ENCODE data around the gene RPL13.

RPL13 gene

DNA sequence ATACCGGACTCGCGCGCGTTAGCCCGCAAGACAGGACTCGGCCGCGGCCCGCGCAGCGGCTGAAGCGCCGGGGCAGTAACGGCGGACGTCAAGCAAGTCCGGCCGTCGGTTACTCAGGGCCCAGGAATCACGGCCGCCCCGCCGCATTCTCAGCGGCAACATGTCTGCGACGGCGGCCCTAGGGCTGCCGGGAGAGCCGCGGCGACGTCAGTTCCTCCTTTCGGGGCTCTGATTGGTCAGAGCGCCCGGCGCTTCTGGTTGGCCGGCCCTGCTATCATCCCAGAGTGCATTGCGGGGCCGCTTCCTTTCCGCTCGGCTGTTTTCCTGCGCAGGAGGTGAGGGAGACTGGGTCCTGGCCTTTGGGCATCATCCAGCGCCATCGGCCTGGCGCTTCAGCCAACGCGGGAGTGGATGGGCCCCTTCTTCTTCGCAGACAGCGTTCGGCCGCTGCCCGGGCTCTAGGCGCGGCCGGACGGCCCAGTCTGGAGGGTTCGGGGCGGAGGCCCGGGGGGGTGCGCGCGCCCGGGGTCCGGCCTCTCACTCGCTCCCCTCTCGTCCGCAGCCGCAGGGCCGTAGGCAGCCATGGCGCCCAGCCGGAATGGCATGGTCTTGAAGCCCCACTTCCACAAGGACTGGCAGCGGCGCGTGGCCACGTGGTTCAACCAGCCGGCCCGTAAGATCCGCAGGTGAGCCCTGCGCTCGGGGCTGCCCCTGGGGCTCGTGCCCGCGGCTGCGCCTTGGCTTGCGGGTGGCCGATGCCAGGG, at the start of gene RPL13:
TSS of gene RPL13 (plus strand) at position 305 of the 764 bp plus-strand sequence. CDS start at position 583, 278 bp downstream.
- DNase-seq = peak; percentile 89

DNA sequence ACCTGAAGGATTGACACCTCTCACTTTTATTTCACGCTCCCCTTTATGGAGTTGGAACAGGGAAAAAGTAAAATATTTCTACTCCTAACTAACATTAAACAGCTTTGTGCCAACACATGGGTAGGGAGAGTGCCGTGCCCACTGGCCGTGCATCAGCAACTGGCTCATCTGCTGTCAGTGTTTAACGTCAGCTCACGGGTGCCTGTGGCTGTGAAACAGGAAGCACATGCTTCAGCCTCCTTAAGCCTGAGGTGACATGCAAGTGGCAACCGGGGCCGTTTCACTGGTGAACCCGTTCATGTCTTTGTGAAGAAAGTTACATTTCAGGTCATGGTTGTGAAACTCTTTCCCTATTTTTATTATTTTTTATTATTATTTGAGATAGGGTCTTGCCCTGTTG, 49.1 kb upstream of the RPL13 start:
- DNase-seq = no peak

DNA sequence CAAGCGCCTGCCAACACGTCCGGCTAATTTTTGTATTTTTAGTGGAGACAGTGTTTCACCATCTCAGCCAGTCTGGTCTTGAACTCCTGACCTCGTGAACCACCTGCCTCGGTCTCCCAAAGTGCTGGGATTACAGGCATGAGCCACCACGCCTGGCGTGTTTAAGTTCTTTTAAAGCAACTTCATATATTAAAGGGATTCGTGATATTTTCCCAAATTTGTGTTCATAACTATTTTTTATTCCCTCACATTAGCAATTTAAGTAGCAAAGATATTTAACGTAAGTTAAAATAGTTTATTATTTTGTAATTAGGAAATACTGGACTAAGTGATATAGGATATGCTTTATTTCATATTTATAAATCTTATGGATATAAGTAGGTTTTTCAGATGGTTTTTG, 48.0 kb upstream of the RPL13 start:
- no peak for DNase-seq

DNA sequence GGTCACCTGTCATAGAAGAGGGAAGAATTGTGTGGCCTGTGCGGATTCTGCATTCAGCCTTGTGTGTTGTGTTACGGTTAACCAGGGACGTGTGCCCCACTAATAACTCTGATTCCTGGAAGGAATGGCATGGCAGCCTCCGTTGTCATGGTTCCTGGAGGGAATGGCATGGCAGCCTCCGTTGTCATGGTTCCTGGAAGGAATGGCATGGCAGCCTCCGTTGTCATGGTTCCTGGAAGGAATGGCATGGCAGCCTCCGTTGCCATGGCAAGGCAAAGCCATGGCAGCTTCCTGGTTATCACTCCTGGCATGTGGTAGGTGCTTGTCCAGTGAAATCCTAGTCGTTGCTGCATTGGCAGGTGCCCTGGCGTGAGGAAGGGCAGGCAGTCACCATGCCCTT, 43.4 kb upstream of the RPL13 start:
- DNase-seq = no peak

DNA sequence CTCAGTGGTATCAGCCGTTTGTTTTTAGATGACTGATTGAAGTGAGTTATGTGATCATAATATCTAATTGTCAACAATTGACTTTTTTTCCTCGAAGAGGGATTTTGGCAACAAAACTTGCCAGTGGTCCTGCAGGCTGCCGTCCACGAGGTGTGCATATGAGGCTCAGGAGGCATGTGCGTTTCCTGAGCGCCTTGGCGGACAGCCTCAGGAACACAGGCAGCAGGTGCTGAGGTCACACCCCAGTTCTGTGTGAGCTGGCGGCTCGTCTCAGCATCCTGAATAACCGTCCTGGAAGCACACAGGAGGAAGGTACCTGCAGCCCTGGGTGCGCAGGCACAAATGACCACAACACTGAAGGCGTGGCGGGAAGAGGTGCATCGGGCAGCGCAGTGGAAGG, 40.6 kb upstream of the RPL13 start:
- DNase-seq = no peak

DNA sequence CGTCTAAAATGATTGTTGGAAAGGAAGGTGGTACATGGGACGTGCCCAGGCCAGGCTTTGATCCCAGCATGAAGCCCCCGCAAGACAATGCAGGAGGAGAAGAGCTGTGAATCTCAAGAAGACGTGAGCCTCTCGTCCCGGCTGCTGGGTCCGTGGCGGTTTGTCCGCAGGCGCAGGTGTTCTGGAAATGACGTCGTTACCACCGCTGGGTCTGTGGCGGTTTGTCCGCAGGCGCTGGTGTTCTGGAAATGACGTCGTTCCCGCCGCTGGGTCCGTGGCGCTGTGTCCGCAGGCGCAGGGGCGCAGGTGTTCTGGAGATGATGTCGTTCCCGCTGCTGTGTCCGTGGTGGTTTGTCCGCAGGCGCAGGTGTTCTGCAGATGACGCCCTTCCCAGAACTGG, 38.2 kb upstream of the RPL13 start:
- no peak for DNase-seq

DNA sequence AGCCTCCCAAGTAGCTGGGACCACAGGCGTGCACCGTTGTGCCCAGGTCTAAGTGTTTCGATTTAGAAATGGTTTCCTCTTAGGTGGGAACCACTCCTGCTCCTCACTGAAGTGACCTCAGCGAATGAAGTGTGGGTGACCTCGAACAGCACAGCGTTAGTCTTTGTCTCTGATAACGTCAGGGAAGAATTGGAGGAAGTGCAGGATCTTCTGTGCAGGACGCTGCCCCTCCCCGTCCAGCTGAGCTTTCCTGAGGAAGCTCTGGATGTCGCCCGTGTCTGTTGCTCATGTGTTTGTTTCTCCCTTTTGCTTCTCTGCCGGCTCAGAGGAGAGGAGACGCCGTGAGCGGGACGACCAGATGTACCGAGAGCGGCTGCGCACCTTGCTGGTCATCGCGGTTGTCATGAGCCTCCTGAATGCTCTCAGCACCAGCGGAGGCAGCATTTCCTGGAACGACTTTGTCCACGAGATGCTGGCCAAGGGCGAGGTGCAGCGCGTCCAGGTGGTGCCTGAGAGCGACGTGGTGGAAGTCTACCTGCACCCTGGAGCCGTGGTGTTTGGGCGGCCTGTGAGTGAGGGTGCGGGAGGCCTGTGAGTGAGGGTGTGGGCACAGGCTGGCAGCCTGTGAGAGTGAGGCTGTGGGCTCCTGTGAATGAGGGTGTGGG, 36.7 kb upstream of the RPL13 start:
- DNase-seq = no peak

DNA sequence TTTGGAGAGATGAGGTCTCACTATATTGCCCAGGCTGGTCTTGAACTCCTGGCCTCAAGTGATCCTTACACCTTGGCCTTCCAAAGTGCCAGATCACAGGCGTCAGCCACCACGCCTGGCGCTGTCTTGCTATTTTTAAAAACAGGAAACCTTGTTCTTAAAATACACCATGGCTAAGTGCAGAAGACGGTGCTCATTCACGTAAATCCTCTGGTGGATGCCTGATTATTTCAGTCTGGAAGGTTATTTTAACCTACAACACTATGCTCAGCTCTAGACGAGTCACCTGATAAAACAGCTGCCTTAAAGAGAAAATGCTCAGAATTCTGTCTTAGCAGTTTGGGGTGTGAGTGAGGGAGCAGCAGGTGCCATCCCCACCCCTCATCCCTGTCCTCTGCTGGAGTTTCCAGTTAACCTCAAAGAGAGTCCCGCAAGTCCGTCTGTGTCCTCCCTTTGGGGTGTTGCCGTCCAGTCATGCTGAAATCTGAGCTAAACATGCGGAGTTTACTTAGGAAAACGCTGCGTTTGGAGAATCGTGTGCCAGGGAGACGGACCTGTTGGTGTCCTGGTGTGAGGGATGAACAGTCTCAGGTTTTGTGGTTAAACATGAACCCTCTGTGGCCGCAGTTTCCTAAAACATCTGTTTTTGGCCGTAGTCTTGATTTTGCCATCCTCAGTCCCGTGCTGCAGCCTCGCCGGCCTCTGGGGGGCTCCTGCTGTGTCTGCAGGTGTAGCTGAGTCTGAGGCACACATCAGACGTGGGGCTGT, 35.2 kb upstream of the RPL13 start:
- DNase-seq = no peak

DNA sequence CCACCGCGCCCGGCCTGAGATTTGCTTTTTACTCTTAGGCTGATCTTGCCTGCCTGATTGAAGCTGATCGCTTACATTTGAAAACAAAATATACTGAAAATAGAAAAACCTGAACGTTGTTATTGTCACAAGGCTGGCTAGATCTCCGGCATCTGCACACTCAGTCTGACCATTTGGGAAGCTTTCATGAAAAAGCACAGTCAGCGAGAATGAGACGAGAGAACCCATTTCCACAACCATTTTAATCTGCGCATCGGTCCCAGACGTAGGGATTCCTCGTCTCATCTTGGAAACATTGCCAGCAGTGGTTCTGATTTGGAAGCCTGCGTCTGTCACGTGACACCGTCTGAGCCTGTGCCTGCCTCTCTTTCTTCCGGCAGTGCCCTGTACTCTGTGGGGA, 31.4 kb upstream of the RPL13 start:
- no peak for DNase-seq

DNA sequence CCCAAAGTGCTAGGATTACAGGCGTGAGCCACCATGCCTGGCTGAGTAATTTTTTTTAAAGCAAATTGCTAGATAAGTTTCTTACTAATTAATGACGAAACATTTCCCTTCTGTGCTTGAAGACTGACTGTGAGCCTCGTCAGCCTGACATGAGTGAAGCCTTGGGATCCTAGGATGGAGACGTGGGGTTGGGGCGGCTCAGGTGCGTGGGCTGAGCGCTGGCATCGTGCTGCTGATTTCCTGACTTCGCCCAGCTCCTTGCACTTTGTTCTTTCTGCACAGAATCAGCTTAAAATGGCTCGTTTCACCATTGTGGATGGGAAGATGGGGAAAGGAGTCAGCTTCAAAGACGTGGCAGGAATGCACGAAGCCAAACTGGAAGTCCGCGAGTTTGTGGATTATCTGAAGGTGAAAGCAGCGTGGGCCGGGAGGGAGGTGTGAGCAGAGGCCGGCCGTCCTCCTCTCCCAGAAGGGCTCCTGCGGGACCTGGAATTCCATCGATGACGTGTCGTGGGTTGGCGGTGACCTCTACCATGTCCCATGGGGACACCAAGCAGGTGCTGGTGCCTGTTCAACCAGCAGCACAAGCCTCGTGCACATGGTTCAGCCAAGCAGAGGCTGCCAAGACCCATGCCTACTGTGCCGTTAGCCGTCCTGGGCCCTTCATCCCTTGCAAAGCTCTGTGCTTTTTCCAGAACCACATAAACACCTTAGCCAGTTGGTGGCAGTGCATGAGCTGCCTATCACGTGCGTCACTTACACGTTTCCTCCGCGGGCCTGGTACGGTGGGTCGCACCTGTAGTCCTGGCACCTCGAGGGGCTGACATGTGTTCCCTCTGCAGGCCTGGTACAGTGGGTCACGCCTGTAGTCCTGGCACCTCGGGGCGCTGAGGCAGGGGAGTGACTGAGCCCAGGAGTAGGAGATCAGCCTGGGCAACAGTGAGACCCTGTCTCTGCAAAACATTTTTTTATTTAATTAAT, 29.8 kb upstream of the RPL13 start:
- DNase-seq = no peak

DNA sequence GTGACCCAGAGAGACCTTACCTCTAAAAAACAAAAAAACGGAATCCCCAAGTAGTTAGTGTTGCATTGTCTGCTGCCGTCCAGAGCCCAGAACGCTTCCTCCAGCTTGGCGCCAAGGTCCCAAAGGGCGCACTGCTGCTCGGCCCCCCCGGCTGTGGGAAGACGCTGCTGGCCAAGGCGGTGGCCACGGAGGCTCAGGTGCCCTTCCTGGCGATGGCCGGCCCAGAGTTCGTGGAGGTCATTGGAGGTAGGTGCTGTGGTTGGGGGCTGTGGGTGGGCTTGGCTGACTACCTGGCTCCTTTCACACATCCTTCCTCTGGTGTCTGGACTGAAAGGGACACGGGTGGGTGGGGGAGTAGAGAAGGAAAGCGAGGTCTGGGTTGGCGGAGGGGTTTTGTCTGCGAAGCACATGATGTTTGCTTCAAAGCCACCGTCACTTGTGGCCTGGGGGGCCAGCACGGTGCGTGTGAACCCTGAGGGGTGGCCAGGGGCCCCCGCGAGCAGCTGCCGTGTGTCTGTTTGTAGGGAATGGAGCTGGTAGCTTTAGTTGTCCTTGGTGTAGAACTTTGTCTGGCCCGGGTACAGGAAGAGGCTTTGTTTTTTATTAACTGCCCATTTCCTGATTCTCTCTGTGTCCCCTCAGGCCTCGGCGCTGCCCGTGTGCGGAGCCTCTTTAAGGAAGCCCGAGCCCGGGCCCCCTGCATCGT, 28.5 kb upstream of the RPL13 start:
- DNase-seq = no peak

DNA sequence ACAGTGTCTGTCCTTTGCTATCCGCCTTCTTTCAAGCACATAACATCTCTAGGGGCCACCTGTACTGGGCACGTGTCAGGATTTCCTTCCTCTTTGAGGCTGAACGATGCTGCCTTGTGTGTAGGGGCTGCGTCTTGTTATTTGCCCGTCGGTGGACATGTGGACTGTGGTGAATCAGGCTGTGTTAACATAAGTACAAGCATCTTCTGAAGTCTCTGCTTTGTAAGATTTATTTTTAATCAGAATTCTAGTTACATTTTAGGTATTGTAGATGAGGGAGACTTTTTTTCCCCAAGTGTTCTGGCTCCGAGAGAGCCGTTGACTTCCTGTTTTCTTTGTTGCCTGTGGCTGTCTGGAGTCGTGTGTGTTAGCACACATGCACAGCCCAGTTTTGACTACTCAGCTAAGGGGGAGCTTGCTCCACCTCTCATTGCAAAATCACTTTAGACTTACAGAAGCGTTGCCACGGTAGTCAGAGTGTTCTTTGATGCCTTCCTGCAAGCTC, 26.2 kb upstream of the RPL13 start:
- DNase-seq = no peak

DNA sequence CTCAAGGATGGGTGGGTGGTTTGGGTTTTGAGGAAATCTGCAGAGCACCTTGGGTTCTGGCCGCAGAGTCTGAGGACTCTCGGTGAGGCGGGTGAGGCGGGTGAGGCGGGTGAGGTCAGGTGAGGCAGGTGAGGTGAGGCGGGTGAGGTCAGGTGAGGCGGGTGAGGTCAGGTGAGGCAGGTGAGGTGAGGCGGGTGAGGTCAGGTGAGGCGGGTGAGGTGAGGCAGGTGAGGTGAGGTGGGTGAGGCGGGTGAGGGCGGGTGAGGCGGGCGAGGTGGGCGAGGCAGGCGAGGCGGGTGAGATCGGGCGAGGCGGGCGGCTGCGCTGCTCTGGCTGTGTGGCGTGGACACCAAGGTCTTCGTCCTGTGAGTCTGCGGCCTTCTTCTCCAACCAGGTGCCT, 24.1 kb upstream of the RPL13 start:
- no peak for DNase-seq

DNA sequence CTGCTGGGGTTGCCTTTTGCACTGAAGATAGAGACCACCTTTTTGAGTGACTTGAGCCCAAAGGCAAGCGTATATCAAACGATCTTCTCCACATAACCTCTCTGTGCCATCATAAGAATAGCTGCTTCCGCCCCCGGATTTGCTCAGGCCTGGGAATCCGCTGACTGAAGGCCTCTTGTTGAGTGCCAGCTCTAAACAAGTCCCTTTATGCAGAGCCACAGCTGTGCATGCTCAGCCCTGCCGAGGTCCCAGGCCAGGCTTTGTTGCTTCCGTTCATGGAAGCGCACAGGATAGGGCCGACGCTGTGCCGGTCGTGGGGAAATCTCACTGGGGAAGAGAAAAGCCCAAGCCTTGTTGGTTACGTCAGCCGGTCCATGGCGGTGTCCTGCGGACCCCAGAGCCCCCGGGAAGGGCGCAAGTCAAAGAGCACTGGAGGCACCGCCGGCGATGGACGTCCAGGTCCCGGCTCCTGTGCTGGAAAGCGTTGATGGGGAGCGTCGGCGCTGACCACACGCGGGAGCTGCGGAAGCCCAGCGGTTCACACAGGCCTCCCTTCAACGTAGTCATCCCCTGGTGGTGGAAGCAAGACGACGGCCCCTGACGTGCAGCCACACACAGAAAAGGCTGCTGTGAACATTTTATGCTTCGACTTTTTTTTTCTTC, 23.5 kb upstream of the RPL13 start:
- no peak for DNase-seq

DNA sequence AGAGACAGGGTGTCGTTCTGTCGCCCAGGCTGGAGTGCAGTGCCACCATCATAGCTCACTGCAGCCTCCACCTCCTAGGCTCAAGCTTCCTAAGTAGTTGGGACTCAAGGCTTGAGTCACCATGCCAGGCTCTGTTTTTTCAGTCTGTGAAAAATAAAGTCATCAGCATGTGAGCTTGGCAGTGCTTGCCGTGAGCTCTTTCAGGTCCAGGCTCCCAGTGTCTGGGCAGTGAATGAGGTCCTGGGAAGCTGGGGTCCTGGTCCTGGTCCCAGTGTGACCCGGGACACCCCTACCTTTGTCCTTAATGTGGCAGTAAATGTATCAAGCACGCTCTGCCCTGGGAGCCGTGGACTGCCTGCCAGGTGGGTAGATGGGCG, 22.9 kb upstream of the RPL13 start:
- no peak for DNase-seq

DNA sequence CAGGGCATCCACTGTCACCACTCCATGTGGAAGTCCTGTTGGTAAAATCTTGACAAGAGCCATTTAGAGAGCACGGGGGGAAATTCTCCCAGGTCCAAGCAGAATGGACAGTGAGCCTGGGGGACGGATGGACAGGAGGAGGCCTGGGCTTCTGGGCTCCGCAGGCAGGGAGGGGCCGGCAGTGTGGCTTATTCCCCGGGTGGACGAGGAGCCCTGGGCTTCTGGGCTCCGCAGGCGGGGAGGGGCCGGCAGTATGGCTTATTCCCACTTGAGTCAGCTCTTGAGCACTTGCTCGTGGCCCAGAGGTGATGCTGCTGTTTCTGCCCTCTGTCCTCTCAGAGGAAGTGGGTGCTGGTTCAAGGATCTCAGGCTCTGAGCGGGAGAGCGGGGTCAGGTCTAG, 22.2 kb upstream of the RPL13 start:
- no peak for DNase-seq

DNA sequence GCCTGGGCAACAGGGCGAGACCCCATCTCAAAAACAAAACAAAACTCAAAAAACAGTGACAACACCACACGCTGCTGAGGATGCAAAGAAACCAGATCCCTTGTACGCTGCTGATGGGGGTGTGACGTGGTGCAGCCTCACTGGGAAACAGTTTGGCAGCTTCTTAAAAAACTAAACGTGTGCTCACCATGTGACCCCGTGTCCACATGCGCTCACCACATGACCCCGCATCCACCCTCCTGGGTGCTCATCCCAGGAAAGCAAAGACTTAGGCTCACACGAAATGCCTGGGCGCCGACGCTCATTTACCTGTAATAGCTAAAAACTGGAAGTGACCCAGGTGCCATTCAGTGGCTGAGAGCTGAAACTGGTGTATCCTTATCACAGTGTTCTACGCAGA, 19.9 kb upstream of the RPL13 start:
- DNase-seq = no peak

DNA sequence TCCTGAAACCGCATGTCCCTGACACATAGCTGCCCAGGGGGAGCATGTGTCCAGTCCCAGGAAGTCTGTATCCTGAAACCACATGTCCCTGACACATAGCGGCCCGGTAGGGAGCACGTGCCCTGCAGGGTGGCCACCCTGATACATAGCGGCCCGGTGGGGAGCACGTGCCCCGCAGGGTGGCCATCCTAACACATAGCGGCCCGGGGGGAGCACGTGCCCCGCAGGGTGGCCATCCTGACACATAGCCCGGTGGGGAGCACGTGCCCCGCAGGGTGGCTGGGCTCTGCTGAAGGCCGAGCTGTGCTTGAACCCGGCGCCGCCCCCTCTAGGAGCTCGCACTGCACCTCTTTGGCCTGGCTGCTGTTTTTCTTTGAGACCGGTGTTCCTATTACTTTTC, 18.7 kb upstream of the RPL13 start:
- DNase-seq = no peak

DNA sequence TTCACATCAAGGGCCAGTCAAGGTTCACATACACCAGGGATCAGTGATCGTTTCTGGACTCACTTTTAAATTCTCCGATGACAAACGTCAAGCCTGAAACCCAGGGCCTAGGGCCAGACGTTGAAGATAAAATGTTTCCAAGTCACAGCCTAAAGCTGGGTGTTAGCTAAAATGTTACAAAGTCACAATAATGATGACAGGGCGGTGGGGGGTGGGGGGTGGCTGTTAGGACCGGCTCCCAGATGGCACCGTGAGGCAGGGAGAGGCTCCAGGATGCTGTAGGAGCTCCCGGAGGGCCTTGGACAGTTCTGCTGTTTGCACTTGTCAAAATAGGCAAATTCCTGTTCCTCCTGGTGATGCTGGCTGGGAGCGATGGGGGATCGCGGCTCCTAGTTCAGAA, 16.4 kb upstream of the RPL13 start:
- DNase-seq = no peak

DNA sequence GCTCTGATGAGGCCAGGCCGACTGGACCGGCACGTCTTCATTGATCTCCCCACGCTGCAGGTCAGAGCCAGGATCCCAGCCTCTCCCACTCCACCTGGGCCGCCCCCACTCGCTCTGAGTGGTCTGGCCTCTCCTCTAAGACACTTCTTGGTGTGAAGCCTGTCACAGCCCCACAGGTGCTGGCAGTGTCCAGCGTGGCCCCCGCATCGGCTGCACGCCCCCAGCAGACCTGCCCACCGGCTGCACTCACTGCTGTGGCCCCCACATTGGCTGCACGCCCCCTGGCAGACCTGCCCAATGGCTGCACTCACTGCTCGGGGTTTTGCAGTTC, 15.8 kb upstream of the RPL13 start:
- no peak for DNase-seq

DNA sequence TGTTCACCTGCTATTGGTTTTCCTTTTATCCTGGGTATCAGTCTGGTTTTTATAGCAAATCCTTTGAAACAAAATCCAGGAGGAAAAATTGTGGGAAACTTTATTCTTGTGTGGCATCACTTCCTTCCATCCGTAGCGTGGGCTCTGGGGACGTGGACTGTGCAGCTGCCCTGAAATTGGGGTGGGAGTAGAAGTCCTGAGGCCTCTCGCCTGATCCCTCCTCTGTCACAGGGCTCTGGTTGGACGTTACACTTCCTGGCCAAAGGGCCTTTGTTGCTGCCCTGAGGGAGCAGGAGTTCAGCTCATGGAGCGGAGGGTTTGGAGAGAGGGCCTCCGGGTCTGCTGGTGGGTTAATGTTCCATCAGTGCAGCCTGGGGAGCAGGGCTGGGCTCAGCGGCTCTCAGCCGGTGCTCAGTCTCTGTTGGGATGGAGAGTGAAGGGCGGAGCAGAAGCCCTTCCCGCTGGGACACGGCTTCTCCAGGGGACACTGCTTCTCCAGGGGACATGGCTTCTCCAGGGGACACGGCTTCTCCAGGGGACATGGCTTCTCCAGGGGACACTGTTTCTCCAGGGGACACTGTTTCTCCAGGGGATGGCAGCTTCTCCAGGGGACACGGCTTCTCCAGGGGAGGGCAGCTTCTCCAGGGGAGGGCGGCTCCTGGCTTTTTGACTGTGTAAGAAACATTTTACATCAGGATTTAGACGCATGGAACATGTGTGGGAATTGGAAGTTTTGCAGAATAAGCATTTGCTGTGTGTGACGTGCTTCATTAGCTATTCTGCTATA, 15.2 kb upstream of the RPL13 start:
- no peak for DNase-seq

Measured in stimulated activated CD4-positive, alpha-beta T cell treated with anti-CD3 and anti-CD28 coated beads, Interleukin-12 subunit alpha, Interleukin-12 subunit beta, amount 100 ng/mL, for 4 hours (primary cell).